Ishikawa (cell line): ENCODE results near the gene CD99L2.

Experiments
- CEBPB ChIP-seq: IDR thresholded peaks from 2 replicates; pipeline ENCODE4 v1.6.1; 2012
- EGR1 ChIP-seq: IDR thresholded peaks from 2 replicates; pipeline ENCODE4 v1.6.1; 2012
- YY1 ChIP-seq: IDR thresholded peaks from 2 replicates; pipeline ENCODE4 v1.6.1; 2012; ENCODE audit warnings: low read depth
- TF ChIP-seq, protein P1 (sequence below): IDR thresholded peaks from 2 replicates; pipeline ENCODE4 v1.6.1; 2012

DNA sequence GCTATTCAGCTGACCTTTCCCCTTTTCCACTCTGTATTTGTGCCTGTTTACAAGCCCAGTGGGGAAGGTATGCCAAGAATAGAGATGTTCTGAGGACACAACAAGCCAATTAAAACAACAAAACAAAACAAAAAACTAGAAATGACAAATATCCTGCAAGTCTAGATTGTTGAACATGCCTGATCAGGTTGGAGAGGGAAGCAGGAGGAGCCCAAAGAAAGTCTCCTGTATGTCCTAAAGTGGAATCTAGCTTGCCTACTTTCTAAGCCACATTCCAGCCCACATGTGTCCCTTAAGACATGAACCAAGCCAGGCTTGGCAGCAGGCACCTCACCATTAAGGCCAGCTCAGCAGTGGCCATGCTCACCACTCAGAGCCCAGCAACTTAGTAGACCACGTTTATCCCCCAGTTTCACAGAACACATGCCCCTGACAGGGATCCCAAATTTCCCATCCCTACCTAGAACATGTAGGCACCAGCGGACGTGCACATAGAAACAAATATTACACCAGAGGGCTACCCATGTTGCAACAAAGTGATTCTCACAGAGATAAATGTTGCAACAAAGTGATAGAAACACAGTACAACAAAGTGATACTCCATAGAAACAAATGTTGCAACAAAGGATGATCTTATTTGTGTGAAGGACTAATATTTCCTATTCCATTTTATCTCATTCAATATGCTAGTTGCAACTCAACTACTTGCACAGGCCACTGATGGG lies 48.3 kb downstream of the CD99L2 start:
- TF ChIP-seq EGR1 (no peak), YY1 (no peak), CEBPB (no peak)
- TF ChIP-seq, protein P1, sequence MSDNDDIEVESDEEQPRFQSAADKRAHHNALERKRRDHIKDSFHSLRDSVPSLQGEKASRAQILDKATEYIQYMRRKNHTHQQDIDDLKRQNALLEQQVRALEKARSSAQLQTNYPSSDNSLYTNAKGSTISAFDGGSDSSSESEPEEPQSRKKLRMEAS = no peak
